Spinal cord (tissue), 10 donors: Measurements from ENCODE around the gene LDHAL6B. TPM values are rescaled to one million over a fixed set of nuclear protein-coding genes. Genes with fewer than 3 reads are reported as not detected.

ENCODE experiments used
- DNase-seq, 6 donors: peaks; one replicate each; pipeline versions ENCODE4 v3.0.0 to v3.0.0-alpha.2; 2013 to 2015; ENCODE audit warnings: low spot score in 6 of 6, low read depth in 4 of 6
- H3K27ac ChIP-seq: one replicate; pipeline ENCODE4 v1.5.1; 2013; ENCODE audit warnings: low read depth, low read length, control low read depth
- H3K27me3 ChIP-seq: one replicate; pipeline ENCODE4 v1.6.1; 2013; ENCODE audit warnings: low read length; ENCODE audit not compliant: control insufficient read depth, insufficient read depth
- H3K36me3 ChIP-seq: one replicate; pipeline ENCODE4 v1.6.1; 2013; ENCODE audit warnings: low read length; ENCODE audit not compliant: control insufficient read depth, insufficient read depth
- H3K4me1 ChIP-seq: one replicate; pipeline ENCODE4 v1.6.1; 2013; ENCODE audit warnings: low read length; ENCODE audit not compliant: control insufficient read depth, insufficient read depth
- H3K4me3 ChIP-seq: one replicate; pipeline ENCODE4 v1.5.1; 2013; ENCODE audit warnings: low read depth, low read length, control low read depth
- H3K9me3 ChIP-seq: one replicate; pipeline ENCODE4 v1.6.1; 2013; ENCODE audit warnings: low read length; ENCODE audit not compliant: control insufficient read depth, insufficient read depth
- WGBS: methylation state at CpG from one replicate; pipeline ENCODE4 v1.1.5; 2013; ENCODE audit warnings: missing lambda C conversion rate; ENCODE audit not compliant: insufficient coverage; 5-methylcytosine and 5-hydroxymethylcytosine counted together
- polyA plus RNA-seq, 2 donors: library from polyadenylated mRNA; unstranded; fragments of 120-200 nt; gene quantifications; one replicate each; pipeline ENCODE4 v1.2.1, GENCODE V29; 2013; ENCODE audit not compliant: insufficient read length in 2 of 2
- total RNA-seq, 2 donors: library from RNA; depleted of rRNA in 1 of 2; stranded (reverse); fragments of 120-200 nt in 1 of 2; fragments of >200 nt in 1 of 2; gene quantifications; one replicate each; pipeline versions ENCODE4 v1.2.3 to v1.2.4, GENCODE V29; 2013 to 2014
- donor health status: healthy.

LDHAL6B gene
- total and polyA plus RNA-seq, 4 donors: 0.32 TPM; not detected in 3

DNA sequence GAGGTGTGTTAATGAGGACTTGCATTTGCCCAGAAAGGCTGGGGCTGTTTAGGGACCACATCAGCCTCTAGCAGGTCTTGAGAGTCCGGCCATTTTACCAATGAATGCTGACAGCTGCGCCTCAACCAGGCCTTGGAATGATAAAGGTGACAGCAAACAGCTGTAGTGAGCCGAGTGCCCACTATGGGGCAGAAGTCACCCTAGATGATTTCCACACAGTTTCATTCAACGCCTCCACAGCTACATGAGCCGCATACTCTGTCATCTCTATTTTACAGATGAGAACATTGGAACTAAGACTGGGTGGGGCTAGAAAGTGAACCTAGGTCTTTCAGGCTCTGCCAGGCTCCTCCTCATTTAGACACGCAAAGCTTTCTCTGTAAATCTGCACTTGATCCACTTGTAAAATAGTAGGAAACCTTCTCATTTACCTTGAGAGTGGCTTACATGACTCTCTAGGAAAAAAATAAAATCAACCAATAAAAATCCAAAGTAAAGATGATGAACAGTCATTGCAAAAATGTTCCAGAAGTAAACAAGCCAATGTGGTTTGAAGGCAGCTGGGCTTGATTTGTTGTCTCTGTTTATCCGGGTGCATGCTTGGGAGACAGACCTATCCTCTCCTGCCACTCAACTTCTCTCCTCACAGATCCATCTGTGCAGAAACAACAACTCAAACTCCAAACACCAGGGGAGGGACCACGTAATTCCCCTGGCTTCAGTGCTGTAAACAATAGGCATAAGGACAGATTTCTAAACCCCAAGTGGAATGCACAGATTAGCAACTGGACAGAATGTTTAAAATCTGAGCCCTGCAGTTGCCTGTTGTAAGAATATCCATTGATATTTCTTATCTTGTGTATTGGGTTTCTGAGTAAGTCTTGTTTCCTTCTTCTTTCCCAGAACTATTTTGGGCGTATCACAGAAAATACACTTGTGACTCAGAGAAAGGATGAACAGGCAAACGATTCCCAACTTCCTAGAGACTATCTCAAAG is 31.5 kb upstream of the LDHAL6B start:
- no peak overlapping the region for H3K27ac ChIP-seq
- WGBS: 57% methylated on average over 3 of the region's 10 CpGs
- peak in 4 of 6 donors; percentile 17 to 86 (median 54) for DNase-seq

DNA sequence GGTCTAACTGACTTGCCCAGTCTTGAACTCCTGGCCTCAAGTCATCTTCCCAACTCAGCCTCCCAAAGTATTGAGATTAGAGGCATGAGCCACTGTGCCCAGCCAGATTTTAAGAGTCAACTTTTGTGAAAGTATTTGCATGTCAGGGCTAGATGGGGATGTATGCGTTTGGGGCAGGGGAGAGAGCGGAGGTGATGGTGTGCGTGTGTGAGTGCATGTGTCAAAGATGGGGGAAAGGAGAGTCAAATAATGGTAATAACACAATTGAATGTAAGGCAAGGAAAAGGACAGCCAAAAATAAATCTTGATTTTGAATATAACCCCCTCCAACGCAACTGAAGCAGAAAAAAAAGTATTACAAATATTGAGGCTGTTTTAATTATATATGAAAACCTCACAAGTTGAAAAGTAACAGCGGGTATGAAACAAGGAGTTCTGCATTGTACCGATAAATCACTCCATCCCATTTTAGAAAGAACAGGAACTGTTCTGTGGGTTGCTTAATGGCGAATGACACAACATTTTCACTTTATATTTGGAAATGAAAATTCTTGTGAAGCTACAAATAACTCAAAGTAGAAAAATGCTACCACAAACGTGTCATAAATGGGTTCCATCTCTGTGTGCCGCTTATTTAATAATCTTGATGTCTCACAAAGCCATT is 29.9 kb upstream of the LDHAL6B start:
- no peak for DNase-seq
- peaks cover 1% of the 10 kb centered on the region for H3K9me3 ChIP-seq
- H3K36me3 ChIP-seq: peaks cover 4% of the 10 kb centered on the region
- WGBS: 95% methylated on average over 3 of the region's 9 CpGs
- no peaks in the 10 kb centered on the region for H3K27me3 ChIP-seq
- no peak overlapping the region for H3K4me3 ChIP-seq
- peaks cover 9% of the 10 kb centered on the region for H3K4me1 ChIP-seq
- H3K27ac ChIP-seq: no peak overlapping the region

More for the DNA sequence above, 31.5 kb upstream of the LDHAL6B start:
- no peak overlapping the region for H3K4me3 ChIP-seq
- peaks cover 20% of the 10 kb centered on the region for H3K4me1 ChIP-seq
- H3K27me3 ChIP-seq: no peaks in the 10 kb centered on the region
- H3K36me3 ChIP-seq: peaks cover 4% of the 10 kb centered on the region
- no peaks in the 10 kb centered on the region for H3K9me3 ChIP-seq

DNA sequence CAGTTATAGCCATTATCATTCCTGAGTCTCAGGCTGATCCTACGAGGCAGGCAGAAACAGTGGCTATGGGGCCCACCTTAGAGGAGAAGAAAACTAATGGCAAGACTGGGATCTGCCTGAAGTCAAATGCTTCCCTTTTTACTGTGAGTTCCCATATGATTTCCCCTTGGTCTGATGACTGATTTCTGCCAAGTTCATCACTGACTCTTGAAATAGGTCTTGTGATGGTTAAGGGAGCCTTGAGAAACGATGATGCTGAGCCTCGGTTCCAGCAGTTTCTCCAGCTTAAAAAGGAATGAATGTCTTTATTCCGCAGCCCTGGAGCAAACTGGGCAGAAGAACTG is 29.4 kb upstream of the LDHAL6B start:
- H3K4me3 ChIP-seq: no peak overlapping the region
- H3K27ac ChIP-seq: no peak overlapping the region
- H3K4me1 ChIP-seq: peaks cover 9% of the 10 kb centered on the region
- no peak for DNase-seq
- 90% methylated on average over 3 of the region's 4 CpGs for WGBS
- H3K9me3 ChIP-seq: peaks cover 1% of the 10 kb centered on the region
- peaks cover 4% of the 10 kb centered on the region for H3K36me3 ChIP-seq
- no peaks in the 10 kb centered on the region for H3K27me3 ChIP-seq

DNA sequence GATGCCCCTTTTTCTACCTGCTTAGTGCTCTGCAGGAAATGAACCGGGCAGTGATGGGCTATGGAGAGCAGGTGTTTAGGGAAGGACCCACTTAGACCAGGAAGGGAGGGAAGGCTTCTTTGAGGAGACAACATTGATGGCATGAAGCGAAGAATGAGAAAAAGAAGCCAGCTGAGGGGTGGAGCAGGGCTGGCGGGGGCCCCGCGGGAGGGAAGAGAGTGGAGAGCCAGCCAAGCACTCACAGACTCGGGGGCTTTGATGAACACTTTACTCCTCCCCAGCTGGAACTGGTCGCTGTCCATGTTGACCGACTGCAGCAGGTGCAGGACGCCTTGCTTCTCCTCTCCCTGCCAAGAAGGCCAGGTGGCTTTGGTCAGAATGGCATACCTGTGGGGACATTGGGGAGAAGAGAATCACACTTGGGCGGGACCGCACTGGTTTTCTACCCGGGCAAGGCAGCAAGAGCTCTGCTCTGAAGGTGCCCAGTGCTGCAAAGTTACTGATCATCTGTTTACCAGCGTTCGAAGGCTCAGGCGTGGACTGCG is 28.4 kb upstream of the LDHAL6B start:
- Histone ChIP-seq H3K36me3 (peaks cover 4% of the 10 kb centered on the region), H3K27me3 (no peaks in the 10 kb centered on the region), H3K4me3 (no peak overlapping the region), H3K4me1 (peaks cover 9% of the 10 kb centered on the region), H3K27ac (no peak overlapping the region), H3K9me3 (peaks cover 1% of the 10 kb centered on the region)
- WGBS: 91% methylated on average over 11 of the region's 16 CpGs
- DNase-seq: no peak

DNA sequence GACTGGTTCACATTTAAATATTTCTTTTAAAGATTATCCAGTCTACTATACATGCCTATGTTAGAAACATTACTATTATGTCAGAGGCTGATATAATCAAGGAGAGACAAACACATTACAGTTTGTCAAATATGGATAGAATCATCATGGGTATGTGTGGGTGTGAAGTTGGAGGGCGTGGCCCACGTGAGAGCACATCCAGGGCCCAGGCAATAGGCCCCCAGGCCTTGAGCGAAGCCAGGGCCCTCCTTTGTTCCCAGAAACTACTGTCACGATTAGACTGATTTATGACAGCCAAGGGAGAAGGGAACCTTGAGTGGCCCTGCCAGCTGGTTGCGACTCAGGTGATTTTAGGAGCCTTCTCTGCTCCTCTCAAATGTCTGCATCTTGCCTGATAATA is 26.9 kb upstream of the LDHAL6B start:
- Histone ChIP-seq H3K27ac (no peak overlapping the region), H3K4me3 (no peak overlapping the region), H3K27me3 (no peaks in the 10 kb centered on the region), H3K4me1 (peaks cover 6% of the 10 kb centered on the region), H3K9me3 (peaks cover 1% of the 10 kb centered on the region), H3K36me3 (peaks cover 4% of the 10 kb centered on the region)
- no peak for DNase-seq
- WGBS: 67% methylated on average over 4 of the region's 5 CpGs

DNA sequence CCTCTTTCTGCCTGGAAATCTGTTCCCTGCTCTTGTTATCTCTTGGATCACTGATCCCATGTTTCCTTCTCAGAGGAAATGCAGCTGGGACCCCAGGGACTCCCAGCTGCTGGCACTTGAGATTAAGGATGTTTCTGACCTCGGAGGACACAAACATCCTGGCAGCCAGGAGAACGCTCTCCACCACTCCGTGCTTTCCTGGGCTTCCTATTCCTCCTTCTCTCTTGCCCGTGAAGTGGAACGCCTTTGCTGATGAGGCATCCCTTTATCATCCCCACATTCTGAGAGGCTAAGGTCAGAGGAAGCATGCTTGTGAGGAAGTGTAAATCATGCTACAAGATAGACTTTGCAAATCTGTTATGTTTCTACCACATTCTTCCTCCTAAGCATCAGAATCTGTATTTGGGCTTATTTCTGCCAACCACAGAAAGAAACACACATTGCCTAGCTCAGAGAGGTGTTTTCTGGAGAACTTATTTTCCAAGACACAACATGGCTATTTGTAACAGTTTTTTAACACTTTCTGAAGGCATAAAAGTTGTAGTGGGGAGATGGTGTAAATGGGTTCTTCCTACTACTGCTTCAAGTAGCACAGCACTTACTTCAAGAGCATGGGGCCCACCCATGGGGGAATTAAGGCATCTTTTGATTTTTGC is 25.6 kb upstream of the LDHAL6B start:
- Histone ChIP-seq H3K9me3 (peaks cover 1% of the 10 kb centered on the region), H3K4me1 (peaks cover 5% of the 10 kb centered on the region), H3K36me3 (peaks cover 4% of the 10 kb centered on the region), H3K27me3 (no peaks in the 10 kb centered on the region), H3K4me3 (no peak overlapping the region), H3K27ac (no peak overlapping the region)
- peak in 1 of 6 donors; percentile 55 for DNase-seq
- 78% methylated on average over 2 of the region's 5 CpGs for WGBS

DNA sequence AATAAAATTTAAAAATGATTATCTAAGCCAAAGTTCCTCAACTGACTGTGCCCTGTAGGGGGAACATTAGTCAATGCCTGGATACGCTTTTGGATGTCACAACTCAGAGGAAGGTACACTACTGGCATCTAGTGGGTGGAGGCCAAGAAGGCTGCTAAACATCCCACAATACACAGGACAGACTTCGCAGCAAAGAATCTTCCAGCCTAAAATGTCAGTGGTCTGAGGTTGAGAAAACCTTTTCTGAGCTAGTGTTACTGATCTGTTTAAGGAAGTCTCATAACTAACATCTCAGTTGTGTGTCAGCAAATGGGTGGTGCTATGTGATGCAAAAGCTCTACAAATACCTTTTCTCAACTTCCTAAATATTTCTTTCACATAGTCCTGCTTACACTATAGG is 20.9 kb upstream of the LDHAL6B start:
- no CpG with 5 or more reads among the region's 2 CpGs for WGBS
- no peak for DNase-seq
- H3K4me1 ChIP-seq: no peaks in the 10 kb centered on the region
- H3K4me3 ChIP-seq: no peak overlapping the region
- no peak overlapping the region for H3K27ac ChIP-seq
- H3K9me3 ChIP-seq: peaks cover 2% of the 10 kb centered on the region
- H3K27me3 ChIP-seq: no peaks in the 10 kb centered on the region
- H3K36me3 ChIP-seq: peaks cover 2% of the 10 kb centered on the region

DNA sequence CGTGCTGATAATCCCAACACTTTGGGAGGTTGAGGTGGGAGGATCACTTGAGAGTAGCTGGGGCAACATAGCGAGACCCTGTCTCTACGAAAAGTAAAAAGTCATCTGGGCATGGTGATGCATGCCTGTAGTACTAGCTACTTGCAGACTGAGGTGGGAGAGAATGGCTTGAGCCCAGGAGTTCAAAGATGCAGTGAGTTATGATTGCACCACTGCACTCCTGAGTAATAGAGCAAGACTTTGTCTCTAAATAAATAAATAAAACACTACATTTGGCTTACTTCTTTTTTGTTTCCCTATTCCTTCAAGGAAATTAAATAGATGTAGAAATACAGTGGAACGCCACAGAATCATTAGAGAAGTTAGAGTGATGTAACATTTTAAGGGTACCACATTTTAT is 20.1 kb upstream of the LDHAL6B start:
- H3K9me3 ChIP-seq: peaks cover 1% of the 10 kb centered on the region
- WGBS: 81% methylated on average over 3 of the region's 4 CpGs
- H3K4me1 ChIP-seq: no peaks in the 10 kb centered on the region
- no peak overlapping the region for H3K4me3 ChIP-seq
- peaks cover 6% of the 10 kb centered on the region for H3K36me3 ChIP-seq
- no peak overlapping the region for H3K27ac ChIP-seq
- H3K27me3 ChIP-seq: no peaks in the 10 kb centered on the region
- no peak for DNase-seq

DNA sequence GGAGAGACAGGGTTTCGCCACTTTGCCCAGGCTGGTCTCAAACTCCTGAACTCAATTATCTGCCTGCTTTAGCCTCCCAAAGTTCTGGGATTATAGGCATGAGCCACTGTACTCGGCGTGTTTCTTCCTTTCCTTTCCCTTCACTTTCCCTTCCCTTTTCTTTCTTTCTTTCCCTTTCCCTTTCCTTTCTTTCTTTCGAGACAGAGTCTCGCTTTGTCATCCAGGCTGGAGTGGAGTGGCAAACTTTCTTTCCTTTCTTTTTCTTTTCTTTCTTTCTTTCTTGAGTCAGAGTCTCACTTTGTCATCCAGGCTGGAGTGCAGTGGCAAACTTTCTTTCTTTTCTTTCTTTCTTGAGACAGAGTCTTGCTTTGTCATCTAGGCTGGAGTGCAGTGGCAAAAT is 17.4 kb upstream of the LDHAL6B start:
- Histone ChIP-seq H3K27me3 (no peaks in the 10 kb centered on the region), H3K36me3 (peaks cover 6% of the 10 kb centered on the region), H3K27ac (no peak overlapping the region), H3K4me3 (no peak overlapping the region), H3K9me3 (peaks cover 1% of the 10 kb centered on the region), H3K4me1 (no peaks in the 10 kb centered on the region)
- WGBS: 97% methylated on average over 3 of the region's 5 CpGs
- no peak for DNase-seq
